ENCODE results near the gene HOXC13.

DNA sequence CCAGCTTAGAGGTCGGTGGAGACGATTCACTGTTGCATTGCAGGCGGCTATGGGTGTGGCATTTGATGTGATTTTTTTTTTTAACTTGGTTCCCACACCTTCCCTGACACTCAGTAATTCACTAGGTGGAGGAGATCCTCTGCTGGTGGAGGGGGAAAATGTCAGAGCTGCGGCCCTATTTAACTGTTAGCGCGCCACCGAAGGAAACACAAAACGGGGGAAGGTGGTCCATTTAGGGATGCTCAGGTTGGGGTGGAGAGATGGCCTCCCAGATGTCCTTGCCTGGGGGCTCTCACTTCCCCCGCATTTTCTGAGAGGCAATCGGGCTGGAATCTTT, 11.8 kb downstream of the HOXC13 start:
- TF ChIP-seq CTCF (IDR thresholded peaks at IDR 0.05) (peak; percentile 62; the same call in 1 of the 2 replicates), POLR2AphosphoS5 (IDR thresholded peaks at IDR 0.05; ENCODE audit: low read depth, low read length) (no peak)
- TF ChIP-seq, protein P1, sequence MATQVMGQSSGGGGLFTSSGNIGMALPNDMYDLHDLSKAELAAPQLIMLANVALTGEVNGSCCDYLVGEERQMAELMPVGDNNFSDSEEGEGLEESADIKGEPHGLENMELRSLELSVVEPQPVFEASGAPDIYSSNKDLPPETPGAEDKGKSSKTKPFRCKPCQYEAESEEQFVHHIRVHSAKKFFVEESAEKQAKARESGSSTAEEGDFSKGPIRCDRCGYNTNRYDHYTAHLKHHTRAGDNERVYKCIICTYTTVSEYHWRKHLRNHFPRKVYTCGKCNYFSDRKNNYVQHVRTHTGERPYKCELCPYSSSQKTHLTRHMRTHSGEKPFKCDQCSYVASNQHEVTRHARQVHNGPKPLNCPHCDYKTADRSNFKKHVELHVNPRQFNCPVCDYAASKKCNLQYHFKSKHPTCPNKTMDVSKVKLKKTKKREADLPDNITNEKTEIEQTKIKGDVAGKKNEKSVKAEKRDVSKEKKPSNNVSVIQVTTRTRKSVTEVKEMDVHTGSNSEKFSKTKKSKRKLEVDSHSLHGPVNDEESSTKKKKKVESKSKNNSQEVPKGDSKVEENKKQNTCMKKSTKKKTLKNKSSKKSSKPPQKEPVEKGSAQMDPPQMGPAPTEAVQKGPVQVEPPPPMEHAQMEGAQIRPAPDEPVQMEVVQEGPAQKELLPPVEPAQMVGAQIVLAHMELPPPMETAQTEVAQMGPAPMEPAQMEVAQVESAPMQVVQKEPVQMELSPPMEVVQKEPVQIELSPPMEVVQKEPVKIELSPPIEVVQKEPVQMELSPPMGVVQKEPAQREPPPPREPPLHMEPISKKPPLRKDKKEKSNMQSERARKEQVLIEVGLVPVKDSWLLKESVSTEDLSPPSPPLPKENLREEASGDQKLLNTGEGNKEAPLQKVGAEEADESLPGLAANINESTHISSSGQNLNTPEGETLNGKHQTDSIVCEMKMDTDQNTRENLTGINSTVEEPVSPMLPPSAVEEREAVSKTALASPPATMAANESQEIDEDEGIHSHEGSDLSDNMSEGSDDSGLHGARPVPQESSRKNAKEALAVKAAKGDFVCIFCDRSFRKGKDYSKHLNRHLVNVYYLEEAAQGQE (IDR thresholded peaks at IDR 0.05; ENCODE audit: insufficient read depth in 1 of 2, low read depth in 2 of 2, low read length in 1 of 2) = no peak

Measured in Panc1 (cell line).